ENCODE data around the gene CCDC97.
"Not testable (repeated sequence)": the region's sequence is repeated elsewhere in the genome, so short reads cannot be mapped to it uniquely, and the experiment has no call there.

The CCDC97 gene

DNA sequence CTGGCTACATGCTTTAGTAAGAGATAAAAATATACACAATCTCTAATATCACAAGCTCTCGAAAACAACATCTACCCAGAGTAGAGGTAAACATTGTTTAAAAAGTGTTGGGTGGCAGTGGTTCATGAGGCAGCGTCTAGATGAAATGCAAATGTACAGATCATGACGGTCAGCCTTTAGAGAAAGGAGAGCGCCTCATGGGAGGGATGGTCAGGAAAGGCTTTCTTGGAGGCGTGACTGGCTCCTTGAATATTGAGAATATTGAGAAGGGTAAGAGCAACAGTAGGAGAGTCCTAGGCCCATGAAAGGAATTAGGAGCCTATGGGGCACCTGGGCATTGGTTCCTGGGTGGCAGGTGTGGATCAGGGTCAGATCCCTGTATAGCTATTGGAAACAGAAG lies 35.2 kb upstream of the CCDC97 start:
- H3K4me3 ChIP-seq (ENCODE audit: low read depth, low read length) = no peak overlapping the region
- no peaks in the 10 kb centered on the region for H3K9me3 ChIP-seq (ENCODE audit: control insufficient read depth, insufficient read depth, low read length)
- no peaks in the 10 kb centered on the region for H3K4me1 ChIP-seq (ENCODE audit: control insufficient read depth, insufficient read depth, low read length)
- peaks cover 99% of the 10 kb centered on the region for H3K36me3 ChIP-seq (ENCODE audit: control insufficient read depth, insufficient read depth, low read length)
- H3K9ac ChIP-seq (ENCODE audit: low read depth, low read length) = no peak overlapping the region
- no peaks in the 10 kb centered on the region for H3K27me3 ChIP-seq (ENCODE audit: control insufficient read depth, insufficient read depth, low read length)
- H3K27ac ChIP-seq (ENCODE audit: low read depth, low read length) = no peak overlapping the region

GRCh38 chr19:41276231-41276630 lies 33.7 kb upstream of the CCDC97 start:
- Histone ChIP-seq H3K9ac (ENCODE audit: low read depth, low read length) (no peak overlapping the region), H3K36me3 (ENCODE audit: control insufficient read depth, insufficient read depth, low read length) (peaks cover 99% of the 10 kb centered on the region), H3K9me3 (ENCODE audit: control insufficient read depth, insufficient read depth, low read length) (no peaks in the 10 kb centered on the region), H3K27ac (ENCODE audit: low read depth, low read length) (no peak overlapping the region), H3K4me3 (ENCODE audit: low read depth, low read length) (no peak overlapping the region), H3K4me1 (ENCODE audit: control insufficient read depth, insufficient read depth, low read length) (no peaks in the 10 kb centered on the region), H3K27me3 (ENCODE audit: control insufficient read depth, insufficient read depth, low read length) (no peaks in the 10 kb centered on the region)

DNA sequence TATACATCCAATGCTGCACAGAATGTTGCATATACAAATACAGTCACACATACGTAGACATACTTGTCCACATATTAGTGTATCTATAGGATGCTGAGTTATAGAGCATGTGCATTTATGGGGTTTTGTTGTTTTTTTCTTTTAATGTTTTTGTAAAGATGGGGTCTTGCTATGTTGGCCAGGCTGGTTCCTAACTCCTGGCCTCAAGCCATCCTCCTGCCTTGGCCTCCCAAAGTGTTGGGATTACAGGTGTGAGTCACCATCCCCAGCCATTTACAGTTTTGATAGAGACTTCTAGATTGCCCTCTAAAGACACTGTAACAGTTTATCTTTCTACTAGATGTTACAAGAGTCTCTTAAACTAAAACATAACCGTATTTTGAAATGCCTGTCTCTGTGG lies 31.5 kb upstream of the CCDC97 start:
- Histone ChIP-seq H3K27me3 (ENCODE audit: control insufficient read depth, insufficient read depth, low read length) (no peaks in the 10 kb centered on the region), H3K36me3 (ENCODE audit: control insufficient read depth, insufficient read depth, low read length) (peaks cover 97% of the 10 kb centered on the region)

DNA sequence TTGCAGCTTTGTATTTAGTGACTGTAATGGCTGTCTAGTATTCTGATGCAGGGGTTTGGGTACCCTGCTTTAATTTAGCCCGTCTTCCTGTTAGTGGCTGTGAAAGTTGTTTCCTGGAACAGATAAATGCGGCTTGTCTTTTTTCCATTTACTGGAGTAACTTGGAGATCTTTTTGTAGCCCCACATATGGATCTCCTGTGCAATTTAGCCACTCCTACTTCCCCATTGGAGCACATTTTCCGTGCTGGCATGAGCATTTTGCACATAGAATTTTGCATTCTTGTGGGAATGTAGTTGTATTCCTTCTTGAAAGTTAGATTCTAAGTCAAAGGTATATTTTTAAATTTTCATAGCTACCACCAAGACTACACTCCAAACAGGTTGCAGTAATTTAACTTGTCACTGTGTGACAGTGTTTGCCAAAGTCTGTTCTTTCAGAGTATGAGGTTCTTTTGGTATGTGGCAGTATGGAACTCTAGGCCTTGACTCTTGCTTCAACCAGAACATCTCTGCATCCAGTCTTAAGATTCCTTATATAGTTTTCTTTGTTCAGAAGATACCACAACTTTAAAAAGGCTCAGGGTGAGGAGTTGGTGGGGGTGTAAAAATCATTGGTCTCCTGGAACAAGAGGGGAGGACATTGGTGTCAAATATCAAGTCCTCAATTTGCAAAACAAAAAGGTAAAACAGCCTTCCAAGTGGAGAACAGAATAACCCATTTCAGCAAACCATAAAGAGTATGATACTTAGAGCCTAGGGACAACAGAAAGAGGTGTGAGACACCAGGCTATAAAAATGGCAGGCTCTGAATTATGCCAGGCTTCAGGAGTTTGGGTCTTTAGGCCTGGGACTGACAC lies 21.1 kb upstream of the CCDC97 start:
- H3K9ac ChIP-seq (ENCODE audit: low read depth, low read length) = no peak overlapping the region
- H3K4me1 ChIP-seq (ENCODE audit: control insufficient read depth, insufficient read depth, low read length) = peaks cover 8% of the 10 kb centered on the region; the same call in 1 of the 2 replicates
- no peak overlapping the region for H3K4me3 ChIP-seq (ENCODE audit: low read depth, low read length)
- H3K9me3 ChIP-seq (ENCODE audit: control insufficient read depth, insufficient read depth, low read length) = no peaks in the 10 kb centered on the region
- peak overlapping the region; percentile 16 for H3K27ac ChIP-seq (ENCODE audit: low read depth, low read length)
- no peaks in the 10 kb centered on the region for H3K27me3 ChIP-seq (ENCODE audit: control insufficient read depth, insufficient read depth, low read length)
- H3K36me3 ChIP-seq (ENCODE audit: control insufficient read depth, insufficient read depth, low read length) = peaks cover 98% of the 10 kb centered on the region

More for the DNA sequence above, 31.5 kb upstream of the CCDC97 start:
- Histone ChIP-seq H3K4me1 (ENCODE audit: control insufficient read depth, insufficient read depth, low read length) (no peaks in the 10 kb centered on the region), H3K27ac (ENCODE audit: low read depth, low read length) (no peak overlapping the region), H3K9ac (ENCODE audit: low read depth, low read length) (no peak overlapping the region), H3K9me3 (ENCODE audit: control insufficient read depth, insufficient read depth, low read length) (no peaks in the 10 kb centered on the region), H3K4me3 (ENCODE audit: low read depth, low read length) (no peak overlapping the region)

GRCh38 chr19:41289814-41290213 lies 20.2 kb upstream of the CCDC97 start:
- H3K9me3 ChIP-seq (ENCODE audit: control insufficient read depth, insufficient read depth, low read length); H3K4me1 ChIP-seq (ENCODE audit: control insufficient read depth, insufficient read depth, low read length); H3K27ac ChIP-seq (ENCODE audit: low read depth, low read length); H3K9ac ChIP-seq (ENCODE audit: low read depth, low read length); H3K4me3 ChIP-seq (ENCODE audit: low read depth, low read length); H3K27me3 ChIP-seq (ENCODE audit: control insufficient read depth, insufficient read depth, low read length): not testable (repeated sequence)
- H3K36me3 ChIP-seq (ENCODE audit: control insufficient read depth, insufficient read depth, low read length) = peaks cover 99% of the 10 kb centered on the region

DNA sequence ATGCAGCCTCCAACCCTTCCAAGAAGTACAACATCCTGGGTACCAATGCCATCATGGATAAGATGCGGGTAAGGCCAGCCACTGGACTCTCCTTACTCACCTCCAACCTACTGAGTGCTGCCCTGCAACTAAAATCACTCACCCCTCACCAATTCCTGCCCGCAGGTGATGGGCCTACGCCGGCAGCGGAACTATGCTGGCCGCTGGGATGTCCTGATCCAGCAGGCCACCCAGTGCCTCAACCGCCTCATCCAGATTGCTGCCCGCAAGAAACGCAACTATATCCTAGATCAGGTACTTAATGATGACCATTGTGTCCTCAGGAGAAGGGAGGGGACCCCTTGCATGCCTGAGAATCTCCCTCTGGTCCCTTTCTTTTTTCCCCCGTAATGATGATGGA lies 15.6 kb upstream of the CCDC97 start:
- no peaks in the 10 kb centered on the region for H3K27me3 ChIP-seq (ENCODE audit: control insufficient read depth, insufficient read depth, low read length)
- H3K9me3 ChIP-seq (ENCODE audit: control insufficient read depth, insufficient read depth, low read length) = no peaks in the 10 kb centered on the region
- H3K4me3 ChIP-seq (ENCODE audit: low read depth, low read length) = no peak overlapping the region
- no peak overlapping the region for H3K9ac ChIP-seq (ENCODE audit: low read depth, low read length)
- no peak overlapping the region for H3K27ac ChIP-seq (ENCODE audit: low read depth, low read length)
- peaks cover 100% of the 10 kb centered on the region for H3K36me3 ChIP-seq (ENCODE audit: control insufficient read depth, insufficient read depth, low read length)
- peaks cover under 1% of the 10 kb centered on the region; the same call in 1 of the 2 replicates for H3K4me1 ChIP-seq (ENCODE audit: control insufficient read depth, insufficient read depth, low read length)

- Histone ChIP-seq H3K36me3 (ENCODE audit: control insufficient read depth, insufficient read depth, low read length) (peaks cover 100% of the 10 kb centered on the region), H3K9ac (ENCODE audit: low read depth, low read length) (no peak overlapping the region), H3K4me3 (ENCODE audit: low read depth, low read length) (no peak overlapping the region), H3K27ac (ENCODE audit: low read depth, low read length) (peak overlapping the region; percentile 32), H3K27me3 (ENCODE audit: control insufficient read depth, insufficient read depth, low read length) (no peaks in the 10 kb centered on the region), H3K4me1 (ENCODE audit: control insufficient read depth, insufficient read depth, low read length) (no peaks in the 10 kb centered on the region), H3K9me3 (ENCODE audit: control insufficient read depth, insufficient read depth, low read length) (no peaks in the 10 kb centered on the region)
Observed at GRCh38 chr19:41295499-41295898, 14.5 kb upstream of the CCDC97 start.

DNA sequence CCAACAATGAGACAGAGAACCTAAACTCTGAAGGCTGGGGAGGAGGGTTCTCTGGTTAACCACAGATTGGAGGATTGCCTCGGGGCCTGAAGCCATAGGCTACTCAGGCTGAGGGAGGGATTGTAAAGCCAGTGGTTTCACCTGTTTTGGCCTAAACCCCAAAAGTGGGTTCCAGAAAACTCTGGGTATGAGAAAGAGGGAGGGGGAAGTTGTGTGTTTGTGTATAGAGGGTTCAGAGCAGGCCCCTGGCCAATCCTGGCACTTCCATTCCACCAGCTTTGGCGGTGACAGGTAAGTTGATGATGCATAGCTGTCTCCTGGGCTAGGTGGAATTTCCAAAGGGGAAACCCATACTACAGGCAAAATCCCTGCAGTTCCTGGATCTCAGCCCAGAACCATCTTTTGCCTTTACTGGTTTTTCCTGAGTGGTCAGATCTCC lies 13.5 kb upstream of the CCDC97 start:
- no peaks in the 10 kb centered on the region for H3K27me3 ChIP-seq (ENCODE audit: control insufficient read depth, insufficient read depth, low read length)
- H3K9me3 ChIP-seq (ENCODE audit: control insufficient read depth, insufficient read depth, low read length) = no peaks in the 10 kb centered on the region
- H3K9ac ChIP-seq (ENCODE audit: low read depth, low read length) = no peak overlapping the region
- H3K4me1 ChIP-seq (ENCODE audit: control insufficient read depth, insufficient read depth, low read length) = no peaks in the 10 kb centered on the region
- H3K27ac ChIP-seq (ENCODE audit: low read depth, low read length) = no peak overlapping the region
- peaks cover 100% of the 10 kb centered on the region for H3K36me3 ChIP-seq (ENCODE audit: control insufficient read depth, insufficient read depth, low read length)
- no peak overlapping the region for H3K4me3 ChIP-seq (ENCODE audit: low read depth, low read length)

- Histone ChIP-seq H3K9me3 (ENCODE audit: control insufficient read depth, insufficient read depth, low read length) (no peaks in the 10 kb centered on the region), H3K36me3 (ENCODE audit: control insufficient read depth, insufficient read depth, low read length) (peaks cover 100% of the 10 kb centered on the region), H3K9ac (ENCODE audit: low read depth, low read length) (no peak overlapping the region), H3K27me3 (ENCODE audit: control insufficient read depth, insufficient read depth, low read length) (no peaks in the 10 kb centered on the region), H3K4me1 (ENCODE audit: control insufficient read depth, insufficient read depth, low read length) (no peaks in the 10 kb centered on the region), H3K27ac (ENCODE audit: low read depth, low read length) (peak overlapping the region; percentile 50), H3K4me3 (ENCODE audit: low read depth, low read length) (no peak overlapping the region)
Observed at GRCh38 chr19:41297628-41298347, 12.2 kb upstream of the CCDC97 start.

GRCh38 chr19:41298348-41298964 lies 11.5 kb upstream of the CCDC97 start:
- Histone ChIP-seq H3K9ac (ENCODE audit: low read depth, low read length) (no peak overlapping the region), H3K27me3 (ENCODE audit: control insufficient read depth, insufficient read depth, low read length) (no peaks in the 10 kb centered on the region), H3K9me3 (ENCODE audit: control insufficient read depth, insufficient read depth, low read length) (no peaks in the 10 kb centered on the region), H3K36me3 (ENCODE audit: control insufficient read depth, insufficient read depth, low read length) (peaks cover 100% of the 10 kb centered on the region), H3K4me1 (ENCODE audit: control insufficient read depth, insufficient read depth, low read length) (no peaks in the 10 kb centered on the region), H3K4me3 (ENCODE audit: low read depth, low read length) (no peak overlapping the region), H3K27ac (ENCODE audit: low read depth, low read length) (peak overlapping the region; percentile 32)

All from HUES48 (cell line).